ENCODE results near the gene PACS1. TPM values are rescaled to one million over a fixed set of nuclear protein-coding genes. Genes with fewer than 3 reads are reported as not detected.

PACS1 gene
- total RNA-seq, 6 experiments from 2014 or later = 82.8 to 114 (median 91.8) TPM

DNA sequence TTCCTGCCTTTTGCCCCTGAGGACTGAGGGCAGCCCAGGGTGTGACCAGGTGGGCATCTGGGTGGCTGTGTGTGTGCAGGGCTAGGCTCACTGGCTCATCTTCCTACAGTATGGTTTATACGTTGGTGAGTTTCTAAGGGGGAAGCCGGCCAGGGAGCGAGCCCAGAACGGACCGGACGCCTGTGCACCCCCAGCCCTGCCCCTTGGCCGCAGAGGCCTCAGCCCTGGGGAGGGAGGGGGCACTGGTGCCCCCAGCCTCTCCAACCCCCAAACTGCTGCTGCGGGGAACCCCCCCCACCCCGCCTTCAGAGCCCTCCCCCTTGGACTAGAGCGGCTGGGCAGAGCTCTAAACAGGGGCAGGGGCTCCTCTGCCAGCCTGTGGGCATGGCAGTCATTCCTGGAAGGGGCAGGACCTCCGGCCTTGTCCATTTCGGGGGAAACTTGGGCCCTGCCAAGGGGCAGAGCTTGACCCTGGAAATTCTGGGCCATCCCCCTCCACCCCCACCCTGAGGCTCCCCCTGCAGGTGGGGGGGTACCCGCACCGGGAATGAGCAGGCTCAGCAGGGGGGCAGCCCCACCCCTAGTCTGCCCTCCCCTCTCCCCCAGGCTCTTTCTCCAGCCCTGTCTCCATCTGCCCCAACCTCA lies 213.5 kb downstream of the PACS1 start:
- DNase-seq = no peak
- peak overlapping the region; percentile 51; the same call in 1 of the 2 replicates for H3K27ac Mint-ChIP-seq

DNA sequence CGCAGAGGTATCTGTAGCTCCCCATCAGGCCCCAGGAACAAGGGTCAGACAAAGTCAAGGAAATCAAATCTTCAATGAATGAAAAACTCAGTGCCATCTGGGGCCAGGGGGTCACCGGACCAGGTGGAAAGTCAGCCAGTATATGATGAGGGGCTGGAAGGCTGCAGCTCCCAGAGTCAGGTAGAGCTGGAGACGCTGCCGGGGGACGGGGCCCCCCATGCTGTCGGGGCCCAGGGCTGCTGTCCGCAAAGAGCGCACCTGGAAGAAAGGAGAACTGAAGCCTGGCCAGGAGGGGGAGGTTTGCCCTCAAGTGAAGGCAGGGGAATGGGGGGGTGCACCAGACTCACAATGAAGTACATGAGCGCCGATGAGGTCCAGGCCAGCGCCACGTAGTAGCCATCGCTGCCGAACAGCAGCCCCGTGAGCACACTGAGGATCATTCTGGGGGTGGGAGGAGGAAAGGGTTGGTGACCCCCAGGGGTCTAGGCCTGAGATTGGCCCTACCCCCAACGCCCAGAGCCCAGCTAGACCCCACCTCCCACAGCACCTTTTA lies 214.5 kb downstream of the PACS1 start:
- no peak for TF ChIP-seq CTCF (IDR thresholded peaks at IDR 0.05)
- peaks cover 14% of the 10 kb centered on the region for H3K27me3 Mint-ChIP-seq (ENCODE audit: insufficient read depth)
- no peaks in the 10 kb centered on the region for H3K9me3 Mint-ChIP-seq
- no peak for DNase-seq
- H3K27ac Mint-ChIP-seq = no peak overlapping the region
- H3K4me1 Mint-ChIP-seq (ENCODE audit: low read depth) = peaks cover 27% of the 10 kb centered on the region
- no peak overlapping the region for H3K4me3 Mint-ChIP-seq
- H3K36me3 Mint-ChIP-seq (ENCODE audit: low read depth) = no peaks in the 10 kb centered on the region

More for the DNA sequence above, 213.5 kb downstream of the PACS1 start:
- H3K4me3 Mint-ChIP-seq = no peak overlapping the region
- H3K4me1 Mint-ChIP-seq (ENCODE audit: low read depth) = peaks cover 27% of the 10 kb centered on the region
- no peaks in the 10 kb centered on the region for H3K9me3 Mint-ChIP-seq
- peaks cover 9% of the 10 kb centered on the region for H3K27me3 Mint-ChIP-seq (ENCODE audit: insufficient read depth)
- peak; percentile 54 for TF ChIP-seq CTCF (IDR thresholded peaks at IDR 0.05)
- no peaks in the 10 kb centered on the region for H3K36me3 Mint-ChIP-seq (ENCODE audit: low read depth)

DNA sequence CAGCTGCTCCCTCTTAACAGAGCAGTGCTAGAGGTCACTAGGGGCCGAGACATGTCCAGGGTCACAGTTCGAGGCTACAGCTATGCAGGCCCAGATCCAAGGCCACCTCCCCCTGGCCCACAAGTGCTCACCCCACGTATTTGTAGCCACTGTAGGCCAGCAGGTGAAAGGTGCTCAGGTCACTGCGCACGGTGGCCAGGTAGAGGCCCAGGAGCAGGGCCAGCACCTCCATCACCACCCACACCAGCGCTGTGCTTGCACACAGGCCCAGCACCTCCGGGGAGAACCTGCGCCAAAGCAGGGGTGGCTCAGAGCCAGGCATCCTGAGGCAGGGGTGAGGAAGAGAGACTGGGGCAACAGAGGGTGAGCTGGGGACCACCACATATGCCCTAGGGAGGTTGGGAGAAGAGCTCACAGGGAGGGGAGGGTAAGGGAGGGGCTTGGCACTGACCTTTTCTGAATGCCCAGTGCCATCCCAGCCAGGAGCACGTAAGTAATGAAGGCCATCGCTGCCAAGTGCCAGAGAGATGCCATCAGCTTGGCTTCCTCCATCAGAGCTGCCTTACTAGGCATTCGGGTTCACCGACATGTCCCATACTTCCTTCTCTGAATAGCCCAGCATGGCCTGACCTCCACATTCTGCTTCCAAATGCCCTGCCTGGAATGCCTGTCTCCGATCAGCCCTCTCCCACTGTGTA lies 215.3 kb downstream of the PACS1 start:
- Mint-ChIP-seq H3K4me1 (ENCODE audit: low read depth) (peaks cover 35% of the 10 kb centered on the region), H3K27me3 (ENCODE audit: insufficient read depth) (peaks cover 14% of the 10 kb centered on the region), H3K9me3 (no peaks in the 10 kb centered on the region), H3K27ac (peak overlapping the region; percentile 18; the same call in 1 of the 2 replicates), H3K4me3 (no peak overlapping the region), H3K36me3 (ENCODE audit: low read depth) (no peaks in the 10 kb centered on the region)
- DNase-seq = no peak
- TF ChIP-seq CTCF (IDR thresholded peaks at IDR 0.05) = no peak

GRCh38 chr11:66286699-66287098 lies 216.6 kb downstream of the PACS1 start:
- Mint-ChIP-seq H3K27ac (0 out of 2 replicates have a peak overlapping the region, but pooled peaks have one; percentile 11), H3K27me3 (ENCODE audit: insufficient read depth) (peaks cover 8% of the 10 kb centered on the region), H3K4me3 (no peak overlapping the region; the same call in 1 of the 2 replicates), H3K4me1 (ENCODE audit: low read depth) (peaks cover 32% of the 10 kb centered on the region), H3K9me3 (no peaks in the 10 kb centered on the region), H3K36me3 (ENCODE audit: low read depth) (no peaks in the 10 kb centered on the region)
- DNase-seq = no peak
- TF ChIP-seq CTCF (IDR thresholded peaks at IDR 0.05) = no peak

- peaks cover 8% of the 10 kb centered on the region for H3K27me3 Mint-ChIP-seq (ENCODE audit: insufficient read depth)
- no peaks in the 10 kb centered on the region for H3K9me3 Mint-ChIP-seq
- peak overlapping the region; percentile 99 for H3K27ac Mint-ChIP-seq
- no peaks in the 10 kb centered on the region for H3K36me3 Mint-ChIP-seq (ENCODE audit: low read depth)
- H3K4me3 Mint-ChIP-seq = peak overlapping the region; percentile 96
- no peak for TF ChIP-seq CTCF (IDR thresholded peaks at IDR 0.05)
- DNase-seq = no peak
- H3K4me1 Mint-ChIP-seq (ENCODE audit: low read depth) = peaks cover 30% of the 10 kb centered on the region
Measured at GRCh38 chr11:66287211-66287888, 217.3 kb downstream of the PACS1 start.

Data from HFFc6 (cell line).